GM19035 (cell line): ENCODE results near the gene ZNF549.
A peak's percentile ranks its signal among the peaks of the same experiment; 100 is the strongest.
"Not testable (repeated sequence)": the region's sequence is repeated elsewhere in the genome, so short reads cannot be mapped to it uniquely, and the experiment has no call there.

Source experiments
- ATAC-seq: cut with Tn5 transposase; IDR thresholded peaks from one replicate; pipeline ENCODE4 v1.9.1; 2021; ENCODE audit not compliant: unreplicated experiment

ZNF549 gene

GRCh38 chr19:57527136-57527881 is at the start of gene ZNF549:
Gene ZNF549 (plus strand): TSS chr19:57527356. CDS start chr19:57527574, 218 bp downstream.
- ATAC-seq, result peak; percentile 97

- peak; percentile 88 for ATAC-seq
These were observed 39.5 kb upstream of the ZNF549 start, which contains the start of gene ZNF419 for GRCh38 chr19:57487477-57488298. Gene ZNF419 (plus strand): TSS chr19:57487750. CDS start chr19:57487951, 201 bp downstream.

GRCh38 chr19:57488299-57488644 is 38.9 kb upstream of the ZNF549 start:
- ATAC-seq, result not testable (repeated sequence)

GRCh38 chr19:57499332-57499679 is 27.9 kb upstream of the ZNF549 start:
- ATAC-seq, result not testable (repeated sequence)

- ATAC-seq, result peak; percentile 97
These were observed 27.3 kb upstream of the ZNF549 start, which contains the start of gene ZNF773 for GRCh38 chr19:57499680-57500395. Gene ZNF773 (plus strand): TSS chr19:57499938. CDS start chr19:57500081, 143 bp downstream.

GRCh38 chr19:57500400-57500799 is 26.8 kb upstream of the ZNF549 start:
- ATAC-seq, result not testable (repeated sequence)

- no peak for ATAC-seq
These were observed 21.0 kb upstream of the ZNF549 start for GRCh38 chr19:57506163-57506562.

GRCh38 chr19:57511484-57511883 is 15.7 kb upstream of the ZNF549 start:
- ATAC-seq, result no peak

- ATAC-seq, result no peak
These were observed 14.3 kb upstream of the ZNF549 start for GRCh38 chr19:57512845-57513244.

- no peak for ATAC-seq
These were observed 11.9 kb upstream of the ZNF549 start for GRCh38 chr19:57515255-57515654.

- not testable (repeated sequence) for ATAC-seq
These were observed 9.1 kb upstream of the ZNF549 start for GRCh38 chr19:57518021-57518420.

- ATAC-seq, result no peak
These were observed 10.9 kb downstream of the ZNF549 start for GRCh38 chr19:57537953-57538547.

GRCh38 chr19:57546513-57546912 is 19.4 kb downstream of the ZNF549 start:
- ATAC-seq, result no peak

- ATAC-seq, result no peak
These were observed 25.3 kb downstream of the ZNF549 start for GRCh38 chr19:57552432-57552831.

GRCh38 chr19:57557659-57558058 is 30.5 kb downstream of the ZNF549 start:
- ATAC-seq, result no peak

- no peak for ATAC-seq
These were observed 31.4 kb downstream of the ZNF549 start for GRCh38 chr19:57558525-57558924.

- peak; percentile 8 for ATAC-seq
These were observed 31.9 kb downstream of the ZNF549 start for GRCh38 chr19:57559008-57559403.

GRCh38 chr19:57559404-57560025 is 32.4 kb downstream of the ZNF549 start, which contains the start of gene ZNF550:
Gene ZNF550 (minus strand): TSS chr19:57559863. CDS start chr19:57559682, 181 bp downstream.
- peak; percentile 94 for ATAC-seq

- peak; percentile 14 for ATAC-seq
These were observed 32.9 kb downstream of the ZNF549 start for GRCh38 chr19:57560049-57560491.

- ATAC-seq, result no peak
These were observed 36.4 kb downstream of the ZNF549 start for GRCh38 chr19:57563547-57563946.
